Hepatocyte (in vitro differentiated cells): ENCODE results near the gene CDRT4. TPM values are rescaled to one million over a fixed set of nuclear protein-coding genes. Genes with fewer than 3 reads are reported as not detected.

ENCODE experiments used
- DNase-seq: peaks from one replicate; pipeline ENCODE4 v3.0.0-alpha.2; 2016; ENCODE audit warnings: low spot score
- H2AFZ ChIP-seq: fragments of 200-600 bp; sonication (generic); 2 replicates; pipeline ENCODE4 v1.6.0; 2016; ENCODE audit warnings: antibody characterized with exemption, mild to moderate bottlenecking
- H3K27ac ChIP-seq: fragments of 200-600 bp; sonication (generic); 2 replicates; pipeline ENCODE4 v1.5.1; 2016; ENCODE audit warnings: mild to moderate bottlenecking
- H3K27me3 ChIP-seq: fragments of 200-600 bp; sonication (generic); 2 replicates; pipeline ENCODE4 v1.6.1; 2016
- H3K36me3 ChIP-seq: fragments of 200-600 bp; sonication (generic); replicated peaks from 2 replicates; pipeline ENCODE4 v1.5.1; 2016; ENCODE audit warnings: low read depth; ENCODE audit not compliant: insufficient read depth
- H3K4me1 ChIP-seq: fragments of 200-600 bp; sonication (generic); 2 replicates; pipeline ENCODE4 v1.5.1; 2016; ENCODE audit warnings: mild to moderate bottlenecking, moderate library complexity; ENCODE audit not compliant: insufficient read depth
- H3K4me2 ChIP-seq: fragments of 200-600 bp; sonication (generic); 2 replicates; pipeline ENCODE4 v1.6.0; 2016
- H3K4me3 ChIP-seq: fragments of 200-600 bp; sonication (generic); 2 replicates; pipeline ENCODE4 v1.5.1; 2016; ENCODE audit warnings: mild to moderate bottlenecking
- H3K79me2 ChIP-seq: fragments of 200-600 bp; sonication (generic); 2 replicates; pipeline ENCODE4 v1.6.0; 2017; ENCODE audit warnings: mild to moderate bottlenecking
- H3K9me2 ChIP-seq: fragments of 200-600 bp; sonication (generic); replicated peaks from 2 replicates; pipeline ENCODE4 v1.6.0; 2017; ENCODE audit warnings: mild to moderate bottlenecking; ENCODE audit not compliant: insufficient read depth
- H3K9me3 ChIP-seq: fragments of 200-600 bp; sonication (generic); 2 replicates; pipeline ENCODE4 v1.5.1; 2016; ENCODE audit warnings: low read depth, mild to moderate bottlenecking
- H4K20me1 ChIP-seq: fragments of 200-600 bp; sonication (generic); 2 replicates; pipeline ENCODE4 v1.6.0; 2016; ENCODE audit warnings: mild to moderate bottlenecking; ENCODE audit not compliant: insufficient read depth, poor library complexity, severe bottlenecking
- EZH2 ChIP-seq: fragments of 200-600 bp; sonication (generic); IDR thresholded peaks from 2 replicates; pipeline ENCODE4 v1.6.1; 2016; ENCODE audit warnings: antibody characterized with exemption, mild to moderate bottlenecking, borderline replicate concordance
- EZH2phosphoT487 ChIP-seq: fragments of 200-600 bp; sonication (generic); IDR thresholded peaks from one replicate; pipeline ENCODE4 v1.6.1; 2018; ENCODE audit warnings: antibody characterized with exemption, mild to moderate bottlenecking, low read depth, moderate library complexity; ENCODE audit not compliant: unreplicated experiment, severe bottlenecking
- WGBS: methylation state at CpG from one replicate; pipeline ENCODE4 v1.1.6; 2016; ENCODE audit warnings: low lambda C conversion rate; ENCODE audit errors: missing lambda C conversion rate; 5-methylcytosine and 5-hydroxymethylcytosine counted together
- polyA plus RNA-seq: library from polyadenylated mRNA; unstranded; fragments of >200 nt; fragmentation: Nextera tagmentation; extraction: Ambion mirVana; gene quantifications from 2 replicates; pipeline ENCODE4 v1.2.1, GENCODE V29; 2016
- total RNA-seq: library from RNA; depleted of rRNA; stranded (reverse); fragments of >200 nt; gene quantifications from 2 replicates; pipeline ENCODE4 v1.2.3, GENCODE V29; 2014
- TF ChIP-seq, protein P1 (sequence below): fragments of 200-600 bp; sonication (generic); IDR thresholded peaks from 2 replicates; pipeline ENCODE4 v1.5.1; 2016; ENCODE audit warnings: antibody characterized with exemption, mild to moderate bottlenecking; ENCODE audit not compliant: poor library complexity

The CDRT4 gene
- total and polyA plus RNA-seq, 2 experiments from 2014 or later, result 2.7 to 9.6 TPM

DNA sequence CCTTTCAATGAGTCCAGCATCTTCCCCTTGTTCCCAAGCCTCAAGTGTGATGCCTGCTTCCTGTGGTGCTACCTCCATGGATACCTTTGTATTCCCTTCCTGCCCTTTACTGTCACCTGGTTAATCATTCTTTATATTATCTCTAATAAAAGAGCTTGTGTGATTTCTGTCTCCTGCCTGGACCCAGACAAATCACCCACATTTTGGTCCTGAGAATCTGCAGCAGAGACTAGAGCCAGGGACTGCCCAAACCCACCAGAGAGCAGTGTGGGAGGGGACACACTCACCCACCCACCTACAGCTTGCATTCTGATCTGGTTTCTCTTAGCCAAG, 30.2 kb downstream of the CDRT4 start:
- Histone ChIP-seq H3K9me3 (no peaks in the 10 kb centered on the region), H3K9me2 (no peaks in the 10 kb centered on the region), H3K27me3 (no peaks in the 10 kb centered on the region), H3K4me1 (peaks cover 54% of the 10 kb centered on the region), H3K4me3 (no peak overlapping the region), H2AFZ (no peak overlapping the region), H3K79me2 (no peaks in the 10 kb centered on the region), H3K4me2 (no peak overlapping the region), H3K27ac (peak overlapping the region; percentile 76), H3K36me3 (no peaks in the 10 kb centered on the region), H4K20me1 (no peaks in the 10 kb centered on the region)
- no peak for TF ChIP-seq EZH2phosphoT487
- DNase-seq, result no peak

DNA sequence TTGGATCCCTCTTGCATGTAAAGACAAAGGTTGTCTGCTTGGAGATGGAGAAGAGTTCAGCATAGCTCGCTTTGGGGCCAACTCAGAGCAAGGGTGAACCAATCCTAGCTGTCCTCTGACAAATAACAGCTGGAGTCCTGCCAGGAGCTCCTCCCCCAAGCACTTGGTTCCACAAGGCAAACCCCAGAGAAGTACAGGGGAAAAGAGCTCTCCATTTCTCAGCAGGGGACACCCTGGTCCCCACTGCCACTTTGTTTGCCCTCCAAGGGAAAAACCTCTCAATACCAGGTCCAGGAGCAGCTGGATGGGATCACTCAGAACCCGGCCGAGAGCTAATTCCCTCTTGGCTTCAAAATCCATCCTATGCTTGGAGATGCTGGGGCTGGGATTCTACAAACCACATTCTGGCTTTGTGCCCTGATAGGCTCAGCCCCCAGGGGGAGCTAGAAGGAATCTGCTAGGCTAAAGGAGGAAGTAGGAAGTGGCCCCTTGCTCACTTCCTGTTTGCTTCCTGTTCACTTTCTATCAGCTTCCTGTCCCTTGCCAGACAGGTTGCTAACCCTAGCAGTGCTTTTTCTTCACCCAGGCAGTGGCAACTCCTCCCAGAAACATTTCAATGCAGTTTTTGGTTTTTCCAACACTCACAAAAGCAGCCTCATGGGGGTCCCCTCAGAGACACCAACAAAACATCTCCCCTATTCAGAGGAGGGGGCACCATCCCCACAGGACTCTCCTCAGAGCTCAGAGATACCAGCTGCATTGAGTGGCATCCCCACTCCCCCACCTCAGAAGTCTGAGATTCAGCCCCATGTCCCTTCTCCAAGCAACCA, 30.7 kb downstream of the CDRT4 start:
- H3K27me3 ChIP-seq, result no peaks in the 10 kb centered on the region
- no peaks in the 10 kb centered on the region for H4K20me1 ChIP-seq
- WGBS, result 80% methylated on average over 3 of the region's 3 CpGs
- no peak overlapping the region for H3K4me2 ChIP-seq
- no peak overlapping the region for H3K4me3 ChIP-seq
- peak; percentile 68 for DNase-seq
- H3K79me2 ChIP-seq, result no peaks in the 10 kb centered on the region
- H3K36me3 ChIP-seq, result no peaks in the 10 kb centered on the region
- TF ChIP-seq, protein P1, sequence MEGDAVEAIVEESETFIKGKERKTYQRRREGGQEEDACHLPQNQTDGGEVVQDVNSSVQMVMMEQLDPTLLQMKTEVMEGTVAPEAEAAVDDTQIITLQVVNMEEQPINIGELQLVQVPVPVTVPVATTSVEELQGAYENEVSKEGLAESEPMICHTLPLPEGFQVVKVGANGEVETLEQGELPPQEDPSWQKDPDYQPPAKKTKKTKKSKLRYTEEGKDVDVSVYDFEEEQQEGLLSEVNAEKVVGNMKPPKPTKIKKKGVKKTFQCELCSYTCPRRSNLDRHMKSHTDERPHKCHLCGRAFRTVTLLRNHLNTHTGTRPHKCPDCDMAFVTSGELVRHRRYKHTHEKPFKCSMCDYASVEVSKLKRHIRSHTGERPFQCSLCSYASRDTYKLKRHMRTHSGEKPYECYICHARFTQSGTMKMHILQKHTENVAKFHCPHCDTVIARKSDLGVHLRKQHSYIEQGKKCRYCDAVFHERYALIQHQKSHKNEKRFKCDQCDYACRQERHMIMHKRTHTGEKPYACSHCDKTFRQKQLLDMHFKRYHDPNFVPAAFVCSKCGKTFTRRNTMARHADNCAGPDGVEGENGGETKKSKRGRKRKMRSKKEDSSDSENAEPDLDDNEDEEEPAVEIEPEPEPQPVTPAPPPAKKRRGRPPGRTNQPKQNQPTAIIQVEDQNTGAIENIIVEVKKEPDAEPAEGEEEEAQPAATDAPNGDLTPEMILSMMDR, result peak; percentile 20
- TF ChIP-seq EZH2 (no peak), EZH2phosphoT487 (no peak)
- H3K27ac ChIP-seq, result peak overlapping the region; percentile 76
- no peaks in the 10 kb centered on the region for H3K9me2 ChIP-seq
- no peak overlapping the region for H2AFZ ChIP-seq
- peaks cover 58% of the 10 kb centered on the region for H3K4me1 ChIP-seq
- H3K9me3 ChIP-seq, result no peaks in the 10 kb centered on the region

DNA sequence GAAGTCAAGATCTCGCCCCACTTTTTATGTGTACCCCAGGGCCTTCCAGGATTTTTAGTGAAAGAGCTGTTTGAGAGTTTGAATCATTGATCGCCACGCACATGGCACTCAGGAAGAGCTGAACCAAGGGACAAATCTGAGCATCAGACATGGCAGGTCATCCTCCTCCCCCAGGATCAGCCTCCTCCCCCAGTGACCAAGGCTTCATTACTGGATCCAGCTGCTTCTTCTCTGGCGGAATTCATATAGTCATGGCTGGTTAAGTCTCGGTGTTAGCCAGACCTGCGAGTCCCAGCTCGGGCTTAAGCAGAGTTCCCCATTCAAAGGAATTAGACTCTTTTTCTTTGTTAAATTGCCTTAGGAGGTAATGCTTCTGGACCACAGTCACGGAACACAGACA, 32.5 kb downstream of the CDRT4 start:
- Histone ChIP-seq H3K27me3 (no peaks in the 10 kb centered on the region), H3K4me2 (peak overlapping the region; percentile 11), H3K9me3 (no peaks in the 10 kb centered on the region), H3K27ac (peak overlapping the region; percentile 95), H3K36me3 (no peaks in the 10 kb centered on the region), H3K9me2 (no peaks in the 10 kb centered on the region), H4K20me1 (no peaks in the 10 kb centered on the region), H3K79me2 (no peaks in the 10 kb centered on the region), H3K4me3 (no peak overlapping the region), H2AFZ (no peak overlapping the region), H3K4me1 (peaks cover 64% of the 10 kb centered on the region)
- 92% methylated on average over 8 of the region's 8 CpGs for WGBS
- TF ChIP-seq, protein P1, result no peak
- no peak for TF ChIP-seq EZH2phosphoT487
- no peak for TF ChIP-seq EZH2
- no peak for DNase-seq

DNA sequence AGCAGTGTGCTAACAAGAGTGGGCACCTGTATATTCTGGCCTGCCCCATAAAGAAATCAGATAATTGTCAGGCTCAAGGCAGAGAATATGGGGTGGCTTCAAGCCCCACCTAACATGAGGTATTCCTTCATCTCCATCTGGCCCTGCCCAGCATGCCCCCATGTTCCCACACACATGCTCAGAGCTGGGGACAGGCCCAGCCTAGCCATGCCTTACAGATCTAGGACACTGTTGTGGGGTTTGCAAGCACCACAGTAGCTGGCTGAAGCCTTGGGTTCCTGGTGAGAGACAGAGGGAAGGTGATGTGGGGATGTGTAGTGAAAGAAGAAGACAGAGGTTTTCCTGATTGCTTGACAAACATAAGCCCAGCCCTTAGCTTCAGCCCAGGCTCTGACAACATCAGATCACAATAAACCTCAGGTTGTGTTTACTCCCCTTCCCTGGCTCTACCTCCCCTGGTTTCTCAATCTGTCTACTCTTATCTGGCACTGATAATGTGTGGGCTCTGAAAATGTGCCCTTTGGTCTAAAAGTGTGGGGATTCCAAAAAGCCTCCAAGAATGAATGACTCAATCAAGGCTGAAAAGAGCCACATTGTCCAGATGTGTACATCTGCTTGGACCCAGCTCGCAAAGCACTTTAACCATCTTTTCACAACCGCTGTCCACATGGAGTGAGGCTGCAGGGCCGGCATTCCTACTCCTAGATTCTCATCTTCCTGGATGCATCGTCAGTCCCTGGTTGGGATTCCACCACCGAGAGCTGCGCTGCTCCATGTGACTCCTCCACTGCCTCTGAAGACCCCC, 34.4 kb downstream of the CDRT4 start:
- Histone ChIP-seq H2AFZ (no peak overlapping the region), H3K4me2 (peak overlapping the region; percentile 34), H3K9me2 (no peaks in the 10 kb centered on the region), H3K9me3 (no peaks in the 10 kb centered on the region), H3K27ac (peak overlapping the region; percentile 95), H3K4me3 (no peak overlapping the region), H3K4me1 (peaks cover 55% of the 10 kb centered on the region), H3K79me2 (no peaks in the 10 kb centered on the region), H3K36me3 (no peaks in the 10 kb centered on the region), H3K27me3 (no peaks in the 10 kb centered on the region), H4K20me1 (no peaks in the 10 kb centered on the region)
- peak; percentile 79 for DNase-seq
- WGBS, result 58% methylated on average over 6 of the region's 6 CpGs
- no peak for TF ChIP-seq EZH2
